Adrenal gland (tissue), 12 donors: ENCODE data around the gene MAGEA11. TPM values are rescaled to one million over a fixed set of nuclear protein-coding genes. Genes with fewer than 3 reads are reported as not detected.

Experiments
- DNase-seq, 7 donors: peaks; one replicate each; pipeline ENCODE4 v3.0.0-alpha.2; 2019 to 2020
- H3K27ac ChIP-seq, 5 donors: fragments of 200-600 bp; sonication (generic) in 4 of 5; 1 replicate in 3 of 5; 2 replicates in 2 of 5; pipeline versions ENCODE4 v1.5.1 to v1.8.0; 2016 to 2020; ENCODE audit warnings: mild to moderate bottlenecking in 1 of 5
- H3K27me3 ChIP-seq: fragments of 200-600 bp; 2 replicates; pipeline ENCODE4 v1.8.0; 2021
- H3K36me3 ChIP-seq, 2 donors: fragments of 200-600 bp; replicated peaks in 1 of 2; 1 replicate in 1 of 2; 2 replicates in 1 of 2; pipeline versions ENCODE4 v1.5.1 to v1.8.0; 2018 to 2022
- H3K4me1 ChIP-seq, 2 donors: fragments of 200-600 bp; replicated peaks in 1 of 2; 1 replicate in 1 of 2; 2 replicates in 1 of 2; pipeline versions ENCODE4 v1.5.1 to v1.8.0; 2018 to 2021
- H3K4me3 ChIP-seq, 4 donors: fragments of 200-600 bp; sonication (generic) in 3 of 4; one replicate each; pipeline ENCODE4 v1.5.1; 2016 to 2018
- H3K9me3 ChIP-seq, 3 donors: fragments of 200-600 bp; sonication (generic) in 1 of 3; replicated peaks in 1 of 3; 1 replicate in 2 of 3; 2 replicates in 1 of 3; pipeline versions ENCODE4 v1.5.1 to v1.8.0; 2016 to 2021
- CTCF ChIP-seq, 6 experiments: fragments of 450-650 bp in 4 of 6; fragments of 200-600 bp in 2 of 6; sonication (generic) in 1 of 6; IDR thresholded peaks; 1 replicate in 5 of 6; 2 replicates in 1 of 6; pipeline versions ENCODE4 v1.5.1 to v1.8.0; 2016 to 2021; ENCODE audit warnings: antibody characterized with exemption in 6 of 6, mild to moderate bottlenecking in 2 of 6, moderate library complexity in 1 of 6
- POLR2A ChIP-seq, 2 donors: fragments of 450-650 bp; IDR thresholded peaks; one replicate each; pipeline ENCODE4 v1.6.1; 2017; ENCODE audit warnings: antibody characterized with exemption in 2 of 2, mild to moderate bottlenecking in 2 of 2, moderate library complexity in 1 of 2
- WGBS, 4 donors: extraction: QIAGEN DNeasy Blood & Tissue Kit in 2 of 4; methylation state at CpG; one replicate each; pipeline versions ENCODE4 v1.1.5 to v1.1.7; 2013 to 2017; 5-methylcytosine and 5-hydroxymethylcytosine counted together
- intact Hi-C, 2 donors: fragments of 100-400 bp; cut with DNase I; formaldehyde crosslinking; loops; one replicate each; pipeline versions ENCODE4 v1.14.1 to v1.15.0; 2022 to 2023
- polyA plus RNA-seq, 3 donors: library from polyadenylated mRNA; stranded (reverse); fragments of 200-250 nt in 2 of 3; fragments of 350-450 nt in 1 of 3; fragmentation: Illumina TruSeq in 1 of 3; extraction: RNeasy Lipid Tissue Mini Kit (QIAGEN cat#74804) in 1 of 3; gene quantifications; one replicate each; pipeline ENCODE4 v1.2.3, GENCODE V29; 2013 to 2014
- total RNA-seq, 9 donors: library from RNA; depleted of rRNA in 4 of 9; stranded (reverse); fragments of >200 nt in 4 of 9; fragments of 120-200 nt in 1 of 9; fragmentation: NEBNext Ultra II Directional in 1 of 9; extraction: Animal tissue kit (Norgen Biotek cat#: 25700) in 1 of 9; gene quantifications; one replicate each; pipeline versions ENCODE4 v1.1.0 to v1.2.4, GENCODE V29; 2013 to 2023
- donor health status: healthy with polysubstance abuse.
- donor health status: Bipolar disorder and iron deficiency.
- donor health status: DM: yes; HTN: yes; CAD: no.
- donor health status: DM: no; HTN: no; CAD: no.
- donor health status: DM: no; HTN: no; CAD: no.
- donor health status: DM: yes; HTN: yes; CAD: no.

Gene MAGEA11
- total and polyA plus RNA-seq, 12 donors = not detected

- intact Hi-C loops = no loop called here
- H3K9me3 ChIP-seq = no peaks in the 10 kb centered on the region
- DNase-seq = no peak
- TF ChIP-seq CTCF (IDR thresholded peaks at IDR 0.05) (no peak), POLR2A (IDR thresholded peaks at IDR 0.05) (no peak)
- H3K4me3 ChIP-seq = no peak overlapping the region
- no peaks in the 10 kb centered on the region for H3K4me1 ChIP-seq
- H3K27ac ChIP-seq = no peak overlapping the region
- H3K27me3 ChIP-seq = peaks cover 12% of the 10 kb centered on the region
- no peaks in the 10 kb centered on the region for H3K36me3 ChIP-seq
- WGBS, 4 donors = 52 to 70% (median 61%) methylated on average over 3 of the region's 3 CpGs
Measured at GRCh38 chrX:149682031-149682430, 29.8 kb upstream of the MAGEA11 start.

GRCh38 chrX:149682956-149683947, 28.6 kb upstream of the MAGEA11 start:
- TF ChIP-seq POLR2A (IDR thresholded peaks at IDR 0.05) (no peak), CTCF (IDR thresholded peaks at IDR 0.05) (no peak)
- DNase-seq = no peak
- Histone ChIP-seq H3K4me1 (no peaks in the 10 kb centered on the region), H3K4me3 (no peak overlapping the region), H3K36me3 (no peaks in the 10 kb centered on the region), H3K9me3 (no peaks in the 10 kb centered on the region), H3K27ac (no peak overlapping the region), H3K27me3 (peaks cover 12% of the 10 kb centered on the region)
- 40 to 48% (median 45%) methylated on average over 8 to 9 of the region's 9 CpGs for WGBS, 4 donors
- intact Hi-C loops = no loop called here

GRCh38 chrX:149683966-149684730, 27.7 kb upstream of the MAGEA11 start:
- Histone ChIP-seq H3K4me3 (no peak overlapping the region), H3K9me3 (no peaks in the 10 kb centered on the region), H3K4me1 (no peaks in the 10 kb centered on the region), H3K36me3 (no peaks in the 10 kb centered on the region), H3K27ac (no peak overlapping the region), H3K27me3 (peaks cover 12% of the 10 kb centered on the region)
- intact Hi-C loops = no loop called here
- TF ChIP-seq CTCF (IDR thresholded peaks at IDR 0.05) (no peak), POLR2A (IDR thresholded peaks at IDR 0.05) (no peak)
- DNase-seq = no peak
- 59 to 71% (median 67%) methylated on average over 6 of the region's 6 CpGs for WGBS, 4 donors

- H3K27me3 ChIP-seq = no peaks in the 10 kb centered on the region
- no peaks in the 10 kb centered on the region for H3K36me3 ChIP-seq
- no peaks in the 10 kb centered on the region for H3K9me3 ChIP-seq
- H3K4me3 ChIP-seq = no peak overlapping the region
- no peak overlapping the region for H3K27ac ChIP-seq
- DNase-seq = no peak
- intact Hi-C loops = no loop called here
- H3K4me1 ChIP-seq = no peaks in the 10 kb centered on the region
- TF ChIP-seq CTCF (IDR thresholded peaks at IDR 0.05) = no peak
- no peak for TF ChIP-seq POLR2A (IDR thresholded peaks at IDR 0.05)
Measured at GRCh38 chrX:149687991-149688390, 23.9 kb upstream of the MAGEA11 start.
